GM18519 (cell line): ENCODE data around the gene SCN4A.
"Not testable (repeated sequence)": the region's sequence is repeated elsewhere in the genome, so short reads cannot be mapped to it uniquely, and the experiment has no call there.

Source experiments
- ATAC-seq: cut with Tn5 transposase; IDR thresholded peaks from one replicate; pipeline ENCODE4 v1.9.1; 2021; ENCODE audit warnings: mild to moderate bottlenecking, moderate library complexity; ENCODE audit not compliant: unreplicated experiment, low FRiP score

SCN4A gene

DNA sequence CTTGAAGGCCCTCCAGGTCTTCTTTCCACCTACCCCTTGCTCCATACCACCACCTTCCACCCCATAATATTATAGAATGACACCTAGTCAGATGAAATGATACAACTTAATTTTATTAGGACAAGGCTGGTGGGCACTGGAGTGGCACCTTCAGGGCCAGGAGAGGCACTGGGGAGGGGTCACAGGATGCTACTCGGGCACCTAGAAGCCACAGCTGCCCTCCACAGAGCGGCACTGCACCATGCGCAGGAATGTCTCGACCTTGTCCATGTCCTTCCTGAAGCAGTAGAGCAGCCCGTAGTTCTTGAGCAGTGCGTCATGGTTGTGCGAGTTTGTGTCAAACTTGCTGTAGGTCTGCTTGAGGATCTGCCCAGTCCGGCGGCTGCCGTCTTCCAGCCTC lies 77.9 kb downstream of the SCN4A start:
- ATAC-seq: not testable (repeated sequence)

DNA sequence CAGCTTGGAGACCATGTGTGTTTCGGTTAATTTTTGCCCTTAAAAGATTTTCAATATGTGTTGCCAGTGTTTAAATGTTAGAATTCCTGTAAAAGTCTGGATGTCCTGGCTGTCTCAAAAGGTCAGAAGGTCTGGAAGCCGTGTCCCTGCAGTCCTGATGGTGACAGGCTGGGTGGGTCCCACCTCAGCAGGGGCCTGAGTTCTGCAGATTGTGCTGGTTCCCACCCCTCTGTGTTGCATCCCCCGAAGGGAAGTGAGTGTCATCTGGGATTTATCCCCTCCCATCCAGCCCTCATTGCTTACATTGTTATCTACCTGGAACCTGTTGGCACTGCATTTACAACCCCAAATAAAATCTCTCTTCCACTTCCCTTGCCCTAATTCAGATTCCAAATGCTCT lies 78.7 kb downstream of the SCN4A start:
- ATAC-seq: not testable (repeated sequence)

DNA sequence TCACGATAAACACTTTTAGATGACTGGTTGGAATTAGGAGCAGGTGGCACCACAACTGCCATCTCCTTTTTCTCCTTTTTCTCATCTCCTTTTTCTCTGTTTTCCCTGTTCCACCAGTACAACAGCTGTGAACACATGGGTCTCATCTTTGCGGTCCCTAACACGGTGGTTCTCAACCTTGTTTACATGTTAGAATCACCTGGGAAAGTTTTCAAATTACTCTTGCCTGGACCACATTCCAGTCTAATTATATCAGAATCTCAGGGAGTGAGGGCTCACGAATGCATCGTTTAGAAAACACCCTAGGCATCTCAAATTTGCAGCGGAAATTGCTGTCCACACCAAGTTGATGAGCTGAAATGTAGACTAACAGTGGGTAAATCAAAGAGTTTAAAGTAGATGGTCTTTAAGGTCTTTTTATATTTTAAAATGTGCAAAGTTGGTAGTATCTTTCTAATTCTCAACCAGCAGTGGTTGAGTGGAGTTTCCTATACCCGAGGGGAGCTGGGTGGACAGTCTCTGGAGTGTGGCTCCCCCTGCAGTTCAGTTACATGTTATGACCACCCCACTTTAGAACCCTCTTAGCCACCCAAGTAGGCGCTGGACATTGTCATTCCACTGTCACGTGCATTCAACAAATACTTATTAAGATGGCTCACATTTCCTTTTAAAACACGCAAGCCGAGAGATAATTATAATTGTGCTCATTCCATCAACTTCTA lies 80.2 kb downstream of the SCN4A start:
- ATAC-seq: not testable (repeated sequence)

DNA sequence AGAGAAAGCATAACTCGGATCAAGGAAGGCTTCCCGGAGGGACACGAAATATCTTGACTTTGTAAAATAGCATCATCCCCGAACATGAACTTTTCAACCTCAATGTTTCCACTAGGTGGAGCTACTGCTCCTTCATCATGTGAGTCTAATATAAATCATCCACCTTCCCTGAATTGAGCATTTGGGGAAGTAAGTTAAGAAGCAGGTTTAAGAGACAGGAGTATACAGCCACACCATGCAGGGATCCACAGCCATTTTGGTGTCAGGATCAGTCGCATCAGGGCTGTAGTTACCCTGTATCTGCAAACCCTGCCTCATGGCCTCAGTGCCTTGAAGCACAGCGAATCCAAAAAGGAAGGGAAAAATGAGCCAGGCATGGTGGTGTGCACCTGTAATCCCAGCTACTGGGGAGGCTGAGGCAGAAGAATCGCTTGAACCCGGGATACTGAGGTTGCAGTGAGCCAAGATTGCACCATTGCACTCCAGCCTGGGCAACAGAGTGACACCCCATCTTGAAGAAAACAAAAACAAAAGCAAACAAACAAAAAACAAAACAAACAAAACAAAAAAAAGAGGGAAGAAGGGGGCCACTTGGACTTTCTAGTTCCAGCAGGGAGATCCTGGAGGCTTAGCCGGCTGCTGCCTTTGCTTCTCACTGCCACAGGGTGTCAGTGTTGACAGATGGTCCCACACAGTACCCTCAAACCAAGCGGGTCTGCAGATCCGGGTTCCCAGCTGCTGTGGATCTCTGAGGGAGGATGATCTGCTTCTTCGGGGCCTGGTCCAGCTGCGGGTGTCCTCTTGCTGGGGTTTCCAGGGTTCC lies 83.5 kb downstream of the SCN4A start:
- ATAC-seq: not testable (repeated sequence)
